ENCODE results near the gene FAS.
A peak's percentile ranks its signal among the peaks of the same experiment; 100 is the strongest.

Gene FAS

DNA sequence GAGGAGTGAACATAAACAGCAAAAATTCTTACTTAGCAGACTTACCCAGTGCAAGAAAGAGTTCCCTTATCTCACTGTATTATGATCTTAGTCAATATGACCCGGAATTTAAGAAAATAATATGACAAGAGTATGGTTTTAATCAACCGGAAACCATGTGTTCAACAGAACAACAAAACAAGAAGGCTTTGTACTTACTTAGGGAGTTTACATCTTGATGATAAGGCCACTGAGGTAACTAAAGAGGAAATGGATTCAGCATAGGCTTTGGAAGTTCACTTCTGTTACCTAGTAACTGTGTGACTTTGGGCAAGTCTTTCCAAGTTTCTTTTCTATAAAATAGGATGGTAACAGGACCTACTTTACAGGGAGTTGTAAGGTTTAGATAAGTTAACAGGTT is 7.4 kb upstream of the FAS start:
- Histone ChIP-seq H3K4me1 (ENCODE audit: control insufficient read depth in 1 of 2, insufficient read depth in 2 of 2, low read length in 2 of 2) (peaks cover 16 to 37% of the 10 kb centered on the region in 2 donors), H3K36me3 (ENCODE audit: control insufficient read depth in 1 of 2, insufficient read depth in 2 of 2, low read length in 2 of 2) (no peaks in the 10 kb centered on the region), H3K27me3 (ENCODE audit: low read depth, low read length) (no peaks in the 10 kb centered on the region), H3K27ac (ENCODE audit: low read length) (peak overlapping the region; percentile 79), H3K4me3 (ENCODE audit: low read depth in 1 of 2, low read length in 2 of 2) (no peak overlapping the region), H3K9me3 (ENCODE audit: control insufficient read depth in 1 of 2, low read length in 2 of 2) (no peaks in the 10 kb centered on the region)

DNA sequence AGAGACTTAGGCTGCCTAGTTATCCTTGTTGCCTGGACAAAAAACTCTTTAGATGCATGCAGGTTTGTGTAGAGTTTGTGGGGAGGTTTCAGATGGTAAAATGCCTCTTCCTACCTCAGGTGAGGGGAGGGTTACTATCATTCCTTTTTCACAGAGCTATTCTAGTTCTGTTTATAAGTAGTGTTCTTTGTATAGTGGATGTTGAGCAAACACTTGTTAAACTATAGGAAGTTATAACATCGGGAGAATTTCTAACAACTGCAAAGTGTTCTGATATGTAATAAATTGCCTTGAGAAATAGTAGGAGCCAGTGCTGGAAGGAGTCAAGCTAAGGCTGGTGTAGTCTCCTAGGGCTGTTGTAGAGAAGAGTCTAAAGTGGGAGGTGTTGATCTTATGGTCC is 6.7 kb upstream of the FAS start:
- H3K4me3 ChIP-seq (ENCODE audit: low read depth in 1 of 2, low read length in 2 of 2), result no peak overlapping the region
- H3K9me3 ChIP-seq (ENCODE audit: control insufficient read depth in 1 of 2, low read length in 2 of 2), result no peaks in the 10 kb centered on the region
- H3K4me1 ChIP-seq (ENCODE audit: control insufficient read depth in 1 of 2, insufficient read depth in 2 of 2, low read length in 2 of 2), result peaks cover 16 to 34% of the 10 kb centered on the region in 2 donors
- H3K27ac ChIP-seq (ENCODE audit: low read length), result peak overlapping the region; percentile 46
- H3K36me3 ChIP-seq (ENCODE audit: control insufficient read depth in 1 of 2, insufficient read depth in 2 of 2, low read length in 2 of 2), result no peaks in the 10 kb centered on the region
- no peaks in the 10 kb centered on the region for H3K27me3 ChIP-seq (ENCODE audit: low read depth, low read length)

DNA sequence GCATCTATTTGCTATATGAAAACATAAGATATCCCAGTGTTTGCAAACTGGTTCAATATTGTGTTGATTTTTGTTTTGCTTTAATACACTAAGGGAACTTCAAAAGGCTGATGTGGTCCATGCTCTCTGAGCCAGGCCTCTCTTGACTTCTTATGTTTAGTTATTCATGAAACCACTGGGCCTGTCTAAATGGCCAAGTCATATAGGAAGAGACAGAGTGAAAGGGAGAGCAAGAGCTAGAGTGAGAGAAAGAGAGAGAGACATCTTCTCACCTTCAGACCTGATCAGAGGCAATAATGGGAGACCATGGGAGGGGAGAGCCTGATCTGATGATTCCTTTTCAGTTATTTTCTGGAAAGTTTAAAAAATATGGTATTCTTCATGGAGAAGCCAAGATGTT is 6.1 kb upstream of the FAS start:
- Histone ChIP-seq H3K27me3 (ENCODE audit: low read depth, low read length) (no peaks in the 10 kb centered on the region), H3K27ac (ENCODE audit: low read length) (no peak overlapping the region), H3K4me3 (ENCODE audit: low read depth in 1 of 2, low read length in 2 of 2) (no peak overlapping the region), H3K9me3 (ENCODE audit: control insufficient read depth in 1 of 2, low read length in 2 of 2) (no peaks in the 10 kb centered on the region), H3K36me3 (ENCODE audit: control insufficient read depth in 1 of 2, insufficient read depth in 2 of 2, low read length in 2 of 2) (no peaks in the 10 kb centered on the region), H3K4me1 (ENCODE audit: control insufficient read depth in 1 of 2, insufficient read depth in 2 of 2, low read length in 2 of 2) (peaks cover 16 to 36% of the 10 kb centered on the region in 2 donors)

GRCh38 chr10:88986549-88987242 is 3.9 kb upstream of the FAS start:
- no peak overlapping the region for H3K4me3 ChIP-seq (ENCODE audit: low read depth in 1 of 2, low read length in 2 of 2)
- H3K27me3 ChIP-seq (ENCODE audit: low read depth, low read length), result no peaks in the 10 kb centered on the region
- H3K27ac ChIP-seq (ENCODE audit: low read length), result no peak overlapping the region
- H3K4me1 ChIP-seq (ENCODE audit: control insufficient read depth in 1 of 2, insufficient read depth in 2 of 2, low read length in 2 of 2), result peaks cover 0 to 30% of the 10 kb centered on the region in 2 donors
- no peaks in the 10 kb centered on the region for H3K9me3 ChIP-seq (ENCODE audit: control insufficient read depth in 1 of 2, low read length in 2 of 2)
- peaks cover 0 to 14% of the 10 kb centered on the region in 2 donors for H3K36me3 ChIP-seq (ENCODE audit: control insufficient read depth in 1 of 2, insufficient read depth in 2 of 2, low read length in 2 of 2)

- H3K27me3 ChIP-seq (ENCODE audit: low read depth, low read length), result no peaks in the 10 kb centered on the region
- no peak overlapping the region for H3K4me3 ChIP-seq (ENCODE audit: low read depth in 1 of 2, low read length in 2 of 2)
- H3K9me3 ChIP-seq (ENCODE audit: control insufficient read depth in 1 of 2, low read length in 2 of 2), result no peaks in the 10 kb centered on the region
- peaks cover 0 to 25% of the 10 kb centered on the region in 2 donors for H3K4me1 ChIP-seq (ENCODE audit: control insufficient read depth in 1 of 2, insufficient read depth in 2 of 2, low read length in 2 of 2)
- H3K27ac ChIP-seq (ENCODE audit: low read length), result no peak overlapping the region
- H3K36me3 ChIP-seq (ENCODE audit: control insufficient read depth in 1 of 2, insufficient read depth in 2 of 2, low read length in 2 of 2), result peaks cover 0 to 16% of the 10 kb centered on the region in 2 donors
Observed at GRCh38 chr10:88987243-88987725, 3.3 kb upstream of the FAS start.

GRCh38 chr10:88987840-88988239 is 2.8 kb upstream of the FAS start:
- H3K27ac ChIP-seq (ENCODE audit: low read length), result no peak overlapping the region
- H3K4me3 ChIP-seq (ENCODE audit: low read depth in 1 of 2, low read length in 2 of 2), result no peak overlapping the region
- peaks cover 0 to 24% of the 10 kb centered on the region in 2 donors for H3K4me1 ChIP-seq (ENCODE audit: control insufficient read depth in 1 of 2, insufficient read depth in 2 of 2, low read length in 2 of 2)
- no peaks in the 10 kb centered on the region for H3K27me3 ChIP-seq (ENCODE audit: low read depth, low read length)
- H3K36me3 ChIP-seq (ENCODE audit: control insufficient read depth in 1 of 2, insufficient read depth in 2 of 2, low read length in 2 of 2), result peaks cover 0 to 16% of the 10 kb centered on the region in 2 donors
- H3K9me3 ChIP-seq (ENCODE audit: control insufficient read depth in 1 of 2, low read length in 2 of 2), result no peaks in the 10 kb centered on the region

GRCh38 chr10:88989423-88989822 is 1.2 kb upstream of the FAS start:
- H3K27me3 ChIP-seq (ENCODE audit: low read depth, low read length), result no peaks in the 10 kb centered on the region
- H3K9me3 ChIP-seq (ENCODE audit: control insufficient read depth in 1 of 2, low read length in 2 of 2), result no peaks in the 10 kb centered on the region
- peaks cover 4 to 30% of the 10 kb centered on the region in 2 donors for H3K4me1 ChIP-seq (ENCODE audit: control insufficient read depth in 1 of 2, insufficient read depth in 2 of 2, low read length in 2 of 2)
- peak overlapping the region; percentile 93 for H3K27ac ChIP-seq (ENCODE audit: low read length)
- peak overlapping the region; percentile 90 to 95 for H3K4me3 ChIP-seq (ENCODE audit: low read depth in 1 of 2, low read length in 2 of 2)
- H3K36me3 ChIP-seq (ENCODE audit: control insufficient read depth in 1 of 2, insufficient read depth in 2 of 2, low read length in 2 of 2), result peaks cover 0 to 16% of the 10 kb centered on the region in 2 donors

GRCh38 chr10:88989824-88990383 is 694 bp upstream of the FAS start:
- Histone ChIP-seq H3K27me3 (ENCODE audit: low read depth, low read length) (no peaks in the 10 kb centered on the region), H3K36me3 (ENCODE audit: control insufficient read depth in 1 of 2, insufficient read depth in 2 of 2, low read length in 2 of 2) (peaks cover 0 to 16% of the 10 kb centered on the region in 2 donors), H3K4me3 (ENCODE audit: low read depth in 1 of 2, low read length in 2 of 2) (peak overlapping the region; percentile 90 to 95), H3K27ac (ENCODE audit: low read length) (peak overlapping the region; percentile 93), H3K9me3 (ENCODE audit: control insufficient read depth in 1 of 2, low read length in 2 of 2) (no peaks in the 10 kb centered on the region), H3K4me1 (ENCODE audit: control insufficient read depth in 1 of 2, insufficient read depth in 2 of 2, low read length in 2 of 2) (peaks cover 4 to 30% of the 10 kb centered on the region in 2 donors)

GRCh38 chr10:88991161-88991898 is 732 bp downstream of the FAS start:
- Histone ChIP-seq H3K4me1 (ENCODE audit: control insufficient read depth in 1 of 2, insufficient read depth in 2 of 2, low read length in 2 of 2) (peaks cover 4 to 23% of the 10 kb centered on the region in 2 donors), H3K9me3 (ENCODE audit: control insufficient read depth in 1 of 2, low read length in 2 of 2) (no peaks in the 10 kb centered on the region), H3K4me3 (ENCODE audit: low read depth in 1 of 2, low read length in 2 of 2) (peak overlapping the region; percentile 90 to 95), H3K27me3 (ENCODE audit: low read depth, low read length) (no peaks in the 10 kb centered on the region), H3K27ac (ENCODE audit: low read length) (peak overlapping the region; percentile 93), H3K36me3 (ENCODE audit: control insufficient read depth in 1 of 2, insufficient read depth in 2 of 2, low read length in 2 of 2) (peaks cover 0 to 16% of the 10 kb centered on the region in 2 donors)

DNA sequence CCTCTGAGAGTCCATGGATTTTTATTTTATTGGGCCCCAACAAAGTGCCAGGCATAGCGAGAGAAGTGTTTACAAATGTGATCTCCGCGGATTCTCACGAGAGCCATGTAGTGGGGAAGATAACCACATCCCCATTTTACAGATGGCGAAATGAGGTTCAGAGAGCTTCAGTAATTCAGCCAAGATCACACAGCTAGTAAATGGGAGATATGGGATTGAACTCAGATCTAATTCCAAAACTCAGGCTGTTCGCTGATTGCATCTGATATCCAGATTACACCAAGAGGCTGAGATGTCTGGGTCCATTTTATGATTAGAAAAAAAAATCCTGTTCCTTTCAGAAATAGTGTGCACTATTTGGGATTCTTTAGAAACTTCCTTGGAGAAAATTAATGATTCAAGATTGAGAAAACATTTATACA is 1.3 kb downstream of the FAS start:
- H3K9me3 ChIP-seq (ENCODE audit: control insufficient read depth in 1 of 2, low read length in 2 of 2), result no peaks in the 10 kb centered on the region
- H3K27me3 ChIP-seq (ENCODE audit: low read depth, low read length), result no peaks in the 10 kb centered on the region
- peak overlapping the region; percentile 93 for H3K27ac ChIP-seq (ENCODE audit: low read length)
- H3K4me3 ChIP-seq (ENCODE audit: low read depth in 1 of 2, low read length in 2 of 2), result peak overlapping the region; percentile 90 to 95
- H3K36me3 ChIP-seq (ENCODE audit: control insufficient read depth in 1 of 2, insufficient read depth in 2 of 2, low read length in 2 of 2), result peaks cover 0 to 16% of the 10 kb centered on the region in 2 donors
- peaks cover 4 to 18% of the 10 kb centered on the region in 2 donors for H3K4me1 ChIP-seq (ENCODE audit: control insufficient read depth in 1 of 2, insufficient read depth in 2 of 2, low read length in 2 of 2)

GRCh38 chr10:88992921-88993524 is 2.4 kb downstream of the FAS start:
- H3K4me1 ChIP-seq (ENCODE audit: control insufficient read depth in 1 of 2, insufficient read depth in 2 of 2, low read length in 2 of 2), result peaks cover 4 to 17% of the 10 kb centered on the region in 2 donors
- H3K27ac ChIP-seq (ENCODE audit: low read length), result peak overlapping the region; percentile 37
- H3K27me3 ChIP-seq (ENCODE audit: low read depth, low read length), result no peaks in the 10 kb centered on the region
- peaks cover 0 to 16% of the 10 kb centered on the region in 2 donors for H3K36me3 ChIP-seq (ENCODE audit: control insufficient read depth in 1 of 2, insufficient read depth in 2 of 2, low read length in 2 of 2)
- peak overlapping the region; percentile 54 to 90 for H3K4me3 ChIP-seq (ENCODE audit: low read depth in 1 of 2, low read length in 2 of 2)
- no peaks in the 10 kb centered on the region for H3K9me3 ChIP-seq (ENCODE audit: control insufficient read depth in 1 of 2, low read length in 2 of 2)
